HepG2 (cell line): ENCODE measurements around the gene ATP6V0E2.

Source experiments
- CHD2 ChIP-seq: IDR thresholded peaks from 2 replicates; pipeline ENCODE4 v1.6.1; 2011; ENCODE audit warnings: low read depth, low read length, improper control_type of control experiment
- CTCF ChIP-seq: sonication (generic); formaldehyde crosslinking; IDR thresholded peaks from 2 replicates; pipeline ENCODE4 v1.5.0; 2020; ENCODE audit warnings: mild to moderate bottlenecking, missing genetic modification reagents, moderate library complexity
- E2F1 ChIP-seq: sonication (generic); formaldehyde crosslinking; IDR thresholded peaks from 2 replicates; pipeline ENCODE4 v1.5.0; 2020; ENCODE audit warnings: missing genetic modification reagents
- MAZ ChIP-seq, 2 experiments: sonication (generic) in 1 of 2; formaldehyde crosslinking in 1 of 2; IDR thresholded peaks; 2 replicates each; pipeline versions ENCODE4 v1.5.0 to v1.6.1; 2012 to 2020; ENCODE audit warnings: low read depth in 2 of 2, mild to moderate bottlenecking in 2 of 2, borderline replicate concordance in 1 of 2, improper control_type of control experiment in 1 of 2, low read length in 1 of 2, missing genetic modification reagents in 1 of 2, moderate library complexity in 1 of 2
- SALL1 ChIP-seq: sonication (generic); formaldehyde crosslinking; IDR thresholded peaks from 2 replicates; pipeline ENCODE4 v1.8.0; 2022; ENCODE audit warnings: mild to moderate bottlenecking, missing genetic modification reagents
- SMYD3 ChIP-seq: sonication (generic); formaldehyde crosslinking; IDR thresholded peaks from 2 replicates; pipeline ENCODE4 v1.8.1; 2023; ENCODE audit warnings: mild to moderate bottlenecking, missing genetic modification reagents
- ZFP36L1 ChIP-seq: sonication (generic); formaldehyde crosslinking; IDR thresholded peaks from 2 replicates; pipeline ENCODE4 v1.8.0; 2022; ENCODE audit warnings: mild to moderate bottlenecking, missing genetic modification reagents, moderate library complexity
- ZNF234 ChIP-seq: sonication (generic); formaldehyde crosslinking; conservative IDR thresholded peaks from 2 replicates; pipeline ENCODE4 v1.5.1; 2020; ENCODE audit warnings: mild to moderate bottlenecking, missing genetic modification reagents
- ZNF749 ChIP-seq: sonication (generic); formaldehyde crosslinking; IDR thresholded peaks from 2 replicates; pipeline ENCODE4 v1.8.0; 2022; ENCODE audit warnings: mild to moderate bottlenecking, missing genetic modification reagents, moderate library complexity, borderline replicate concordance

- TF ChIP-seq ZNF234 (CRISPR knock-in tag), result no peak
- TF ChIP-seq ZFP36L1, result no peak
- TF ChIP-seq SMYD3, result no peak
- no peak for TF ChIP-seq MAZ (IDR thresholded peaks at IDR 0.05; ENCODE audit: borderline replicate concordance, low read depth, low read length)
- TF ChIP-seq MAZ (CRISPR knock-in tag; IDR thresholded peaks at IDR 0.05; ENCODE audit: low read depth), result no peak
- no peak for TF ChIP-seq SALL1
- TF ChIP-seq CTCF (CRISPR knock-in tag), result no peak
- no peak for TF ChIP-seq CHD2
- TF ChIP-seq ZNF749 (CRISPR knock-in tag), result no peak
- no peak for TF ChIP-seq E2F1 (CRISPR knock-in tag)
Observed at GRCh38 chr7:149850007-149850594, 23.7 kb upstream of the ATP6V0E2 start.
